Peyer's patch (tissue), 4 donors: ENCODE measurements around the gene MLXIPL. TPM values are rescaled to one million over a fixed set of nuclear protein-coding genes. Genes with fewer than 3 reads are reported as not detected.

ENCODE experiments used
- DNase-seq, 3 donors: peaks; one replicate each; pipeline ENCODE4 v3.0.0-alpha.2; 2017 to 2019
- H3K27ac ChIP-seq, 4 donors: fragments of 200-600 bp; sonication (generic); one replicate each; pipeline ENCODE4 v1.5.1; 2016 to 2019
- H3K27me3 ChIP-seq, 2 donors: fragments of 200-600 bp; sonication (generic); one replicate each; pipeline ENCODE4 v1.5.1; 2019
- H3K36me3 ChIP-seq, 3 donors: fragments of 200-600 bp; sonication (generic); one replicate each; pipeline ENCODE4 v1.5.1; 2016 to 2019
- H3K4me1 ChIP-seq, 4 donors: fragments of 200-600 bp; sonication (generic); one replicate each; pipeline ENCODE4 v1.5.1; 2016 to 2019
- H3K4me3 ChIP-seq, 4 donors: fragments of 200-600 bp; sonication (generic); 1 replicate in 3 of 4; 2 replicates in 1 of 4; pipeline ENCODE4 v1.5.1; 2016 to 2019; ENCODE audit warnings: mild to moderate bottlenecking in 1 of 4
- H3K9me3 ChIP-seq, 4 donors: fragments of 200-600 bp; sonication (generic); one replicate each; pipeline ENCODE4 v1.5.1; 2016 to 2019; ENCODE audit warnings: mild to moderate bottlenecking in 1 of 4
- POLR2A ChIP-seq, 2 donors: fragments of 450-650 bp; IDR thresholded peaks; one replicate each; pipeline ENCODE4 v1.5.1; 2017; ENCODE audit warnings: antibody characterized with exemption in 2 of 2, mild to moderate bottlenecking in 2 of 2, moderate library complexity in 2 of 2
- total RNA-seq, 4 donors: library from RNA; depleted of rRNA; stranded (reverse); fragments of >200 nt; gene quantifications; one replicate each; pipeline ENCODE4 v1.1.0, GENCODE V29; 2016
- TF ChIP-seq, protein P1 (sequence below), 6 experiments: fragments of 450-650 bp in 4 of 6; fragments of 200-600 bp in 2 of 6; sonication (generic) in 1 of 6; IDR thresholded peaks; one replicate each; pipeline ENCODE4 v1.5.1; 2017 to 2019; ENCODE audit warnings: antibody characterized with exemption in 6 of 6, mild to moderate bottlenecking in 3 of 6, moderate library complexity in 1 of 6

MLXIPL gene
- total RNA-seq, 4 donors from 2014 or later = 114 to 465 (median 293) TPM

DNA sequence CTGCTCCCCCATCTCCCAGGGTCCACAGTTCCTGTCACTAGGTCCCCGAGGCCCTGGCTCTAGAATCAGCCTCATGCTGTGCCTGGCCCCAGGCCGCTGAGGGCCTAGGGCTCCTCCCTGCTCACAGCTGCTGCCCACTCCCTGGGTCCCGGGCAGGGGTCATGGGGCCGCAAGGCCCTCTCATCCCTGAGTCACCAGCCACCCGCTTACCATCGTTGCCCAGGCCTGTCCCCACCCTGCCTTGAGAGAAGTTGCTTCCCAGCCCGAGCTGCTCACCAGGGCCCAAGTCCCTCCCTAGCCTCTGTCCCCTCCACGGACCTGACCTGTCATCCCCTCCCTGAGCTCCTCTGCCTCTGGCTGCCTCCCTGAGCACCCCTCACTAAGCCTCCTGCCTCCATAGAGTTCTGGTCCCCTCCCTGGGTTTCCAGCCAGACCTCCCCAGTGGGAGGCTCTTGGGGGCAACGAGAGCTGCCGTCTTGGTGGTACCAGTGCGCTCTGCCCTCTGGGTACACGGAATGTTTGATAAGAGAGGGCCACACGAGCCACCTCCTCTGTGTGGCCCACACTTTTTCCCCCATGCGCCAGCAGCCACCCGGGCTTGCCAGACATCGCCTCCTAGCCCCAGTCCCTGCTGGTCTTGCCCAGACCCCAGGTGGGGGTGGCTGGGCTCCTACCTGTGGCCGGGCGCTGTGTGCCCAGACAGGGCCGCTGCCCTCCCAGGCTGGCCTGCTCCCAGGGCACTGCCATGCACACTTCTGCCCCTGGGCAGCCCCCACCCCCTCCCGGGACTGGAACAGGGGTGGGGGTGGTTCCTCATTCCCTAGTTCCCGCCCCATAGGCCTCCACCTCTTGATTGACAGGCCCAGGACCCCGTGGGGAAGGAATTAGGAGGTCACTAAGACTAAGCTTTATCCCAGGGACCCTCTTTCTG lies 21.3 kb downstream of the MLXIPL start:
- Histone ChIP-seq H3K36me3 (no peaks in the 10 kb centered on the region), H3K4me3 (no peak overlapping the region), H3K27ac (no peak overlapping the region), H3K4me1 (peaks cover 0 to 7% (median 0%) of the 10 kb centered on the region in 4 donors), H3K27me3 (no peaks in the 10 kb centered on the region), H3K9me3 (no peaks in the 10 kb centered on the region)
- no peak for DNase-seq
- TF ChIP-seq POLR2A (IDR thresholded peaks at IDR 0.05) = no peak
- TF ChIP-seq, protein P1, sequence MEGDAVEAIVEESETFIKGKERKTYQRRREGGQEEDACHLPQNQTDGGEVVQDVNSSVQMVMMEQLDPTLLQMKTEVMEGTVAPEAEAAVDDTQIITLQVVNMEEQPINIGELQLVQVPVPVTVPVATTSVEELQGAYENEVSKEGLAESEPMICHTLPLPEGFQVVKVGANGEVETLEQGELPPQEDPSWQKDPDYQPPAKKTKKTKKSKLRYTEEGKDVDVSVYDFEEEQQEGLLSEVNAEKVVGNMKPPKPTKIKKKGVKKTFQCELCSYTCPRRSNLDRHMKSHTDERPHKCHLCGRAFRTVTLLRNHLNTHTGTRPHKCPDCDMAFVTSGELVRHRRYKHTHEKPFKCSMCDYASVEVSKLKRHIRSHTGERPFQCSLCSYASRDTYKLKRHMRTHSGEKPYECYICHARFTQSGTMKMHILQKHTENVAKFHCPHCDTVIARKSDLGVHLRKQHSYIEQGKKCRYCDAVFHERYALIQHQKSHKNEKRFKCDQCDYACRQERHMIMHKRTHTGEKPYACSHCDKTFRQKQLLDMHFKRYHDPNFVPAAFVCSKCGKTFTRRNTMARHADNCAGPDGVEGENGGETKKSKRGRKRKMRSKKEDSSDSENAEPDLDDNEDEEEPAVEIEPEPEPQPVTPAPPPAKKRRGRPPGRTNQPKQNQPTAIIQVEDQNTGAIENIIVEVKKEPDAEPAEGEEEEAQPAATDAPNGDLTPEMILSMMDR (IDR thresholded peaks at IDR 0.05) = no peak

DNA sequence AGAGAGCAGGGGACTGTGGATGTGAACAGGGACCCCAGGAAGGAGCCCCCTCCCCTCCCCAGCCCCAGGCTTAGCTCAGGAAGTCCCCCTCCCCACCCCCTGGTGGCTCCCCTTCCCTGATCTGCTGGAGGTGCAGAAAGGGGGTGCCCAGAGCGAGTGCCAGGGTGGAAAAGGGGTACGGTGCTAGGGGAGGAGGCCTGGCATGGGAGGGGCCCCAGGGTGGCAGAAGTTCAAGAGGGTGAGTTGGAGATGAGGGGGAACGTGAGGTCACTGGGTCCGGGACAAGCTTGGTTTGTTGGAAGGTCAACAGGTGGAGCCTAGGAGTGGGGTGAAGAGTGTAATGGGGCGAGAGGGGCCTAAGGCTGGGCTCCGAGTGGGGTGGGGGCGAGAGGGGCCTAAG lies 24.4 kb downstream of the MLXIPL start:
- no peak overlapping the region for H3K4me3 ChIP-seq
- H3K27ac ChIP-seq = no peak overlapping the region
- TF ChIP-seq, protein P1 (IDR thresholded peaks at IDR 0.05) = no peak
- no peak for DNase-seq
- H3K27me3 ChIP-seq = no peaks in the 10 kb centered on the region
- H3K9me3 ChIP-seq = no peaks in the 10 kb centered on the region
- no peaks in the 10 kb centered on the region for H3K4me1 ChIP-seq
- peaks cover 0 to 9% (median 0%) of the 10 kb centered on the region in 3 donors for H3K36me3 ChIP-seq

DNA sequence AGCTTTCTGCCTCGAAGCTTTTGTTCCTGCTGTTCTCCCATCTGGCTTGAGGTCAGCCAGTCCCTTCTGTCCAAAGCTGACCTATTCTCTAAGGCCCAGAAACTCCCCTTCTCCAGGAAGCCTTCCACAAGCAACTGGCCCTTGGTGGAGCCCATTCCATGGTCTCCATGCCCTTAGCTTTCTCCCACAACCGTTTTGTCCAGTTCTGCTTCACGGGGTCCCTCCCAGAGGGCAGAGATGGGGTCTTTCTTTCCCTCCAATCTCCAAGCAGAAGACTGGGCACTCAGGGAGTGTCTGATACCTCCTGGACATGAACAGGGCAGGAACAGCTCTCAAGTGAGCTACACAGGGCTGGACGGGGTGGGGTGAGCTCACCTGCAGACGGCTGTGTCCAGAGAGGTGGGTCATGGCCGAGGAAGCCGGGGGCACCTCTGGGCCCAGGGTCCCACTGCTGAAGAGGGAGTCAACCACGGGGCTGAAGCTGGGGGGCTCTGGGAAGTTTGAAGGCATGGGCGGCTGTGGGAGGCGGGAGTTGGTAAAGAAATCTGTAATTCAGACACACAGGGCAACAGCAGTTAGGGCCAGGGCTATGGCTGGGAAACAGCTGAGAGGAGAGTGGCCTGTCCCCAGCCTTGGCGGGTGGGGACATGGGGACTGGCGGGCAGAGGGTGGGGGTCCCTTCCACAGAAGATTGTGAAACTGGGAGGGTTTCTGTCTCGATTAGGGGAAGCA lies 25.0 kb downstream of the MLXIPL start:
- TF ChIP-seq, protein P1 (IDR thresholded peaks at IDR 0.05) = no peak
- no peak for TF ChIP-seq POLR2A (IDR thresholded peaks at IDR 0.05)
- DNase-seq = no peak
- no peaks in the 10 kb centered on the region for H3K4me1 ChIP-seq
- no peak overlapping the region for H3K27ac ChIP-seq
- H3K4me3 ChIP-seq = no peak overlapping the region
- no peaks in the 10 kb centered on the region for H3K9me3 ChIP-seq
- peaks cover 0 to 9% (median 0%) of the 10 kb centered on the region in 3 donors for H3K36me3 ChIP-seq
- no peaks in the 10 kb centered on the region for H3K27me3 ChIP-seq

DNA sequence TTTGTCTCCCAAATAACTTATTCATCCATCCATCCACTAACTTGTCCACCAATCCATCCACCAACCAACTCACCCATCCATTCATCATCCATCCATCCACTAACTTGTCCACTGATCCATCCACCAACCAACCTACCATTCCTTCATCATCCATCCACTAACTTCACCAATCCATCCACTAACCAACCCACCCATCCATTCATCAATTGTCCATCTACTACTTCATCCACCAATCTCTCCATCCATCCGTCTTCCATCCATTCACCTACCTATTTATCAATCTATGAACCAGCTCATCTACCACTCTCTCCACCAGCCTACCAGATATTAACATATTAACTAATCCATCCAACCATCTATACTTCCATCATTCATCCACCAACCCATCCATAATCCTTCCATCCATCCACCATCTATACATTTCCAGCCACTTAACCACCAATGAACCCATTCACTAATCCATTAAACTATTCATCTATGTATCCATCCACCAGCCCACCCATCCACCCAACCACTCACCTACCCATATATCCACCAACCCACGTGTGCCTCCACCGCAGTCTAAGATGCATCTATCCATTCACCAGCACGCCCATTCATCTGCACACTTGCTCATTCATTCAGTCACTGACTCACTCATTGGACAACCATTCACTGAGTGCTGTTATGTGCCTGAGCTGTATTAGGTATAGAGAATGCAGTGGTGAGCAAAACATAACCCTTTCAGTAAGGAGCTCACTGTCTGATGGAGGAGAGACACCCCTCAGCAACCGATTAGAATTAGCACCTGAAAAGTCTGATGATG lies 26.1 kb downstream of the MLXIPL start:
- Histone ChIP-seq H3K4me3 (no peak overlapping the region), H3K9me3 (no peaks in the 10 kb centered on the region), H3K36me3 (peaks cover 0 to 9% (median 0%) of the 10 kb centered on the region in 3 donors), H3K4me1 (no peaks in the 10 kb centered on the region), H3K27ac (no peak overlapping the region), H3K27me3 (no peaks in the 10 kb centered on the region)
- DNase-seq = no peak
- no peak for TF ChIP-seq POLR2A (IDR thresholded peaks at IDR 0.05)
- TF ChIP-seq, protein P1 (IDR thresholded peaks at IDR 0.05) = no peak
